Pulmonary artery endothelial cell (primary cell): Measurements from ENCODE around the gene TLX2. TPM values are rescaled to one million over a fixed set of nuclear protein-coding genes. Genes with fewer than 3 reads are reported as not detected.

ENCODE experiments used
- DNase-seq: peaks from one replicate; pipeline ENCODE4 v3.0.0-alpha.2; 2011; ENCODE audit warnings: low read depth, low spot score
- total RNA-seq: library from RNA; depleted of rRNA; stranded (reverse); fragments of >200 nt; gene quantifications from 2 replicates; pipeline ENCODE4 v1.2.3, GENCODE V29; 2014

Gene TLX2
- total RNA-seq, 1 donor from 2014 or later = not detected

DNA sequence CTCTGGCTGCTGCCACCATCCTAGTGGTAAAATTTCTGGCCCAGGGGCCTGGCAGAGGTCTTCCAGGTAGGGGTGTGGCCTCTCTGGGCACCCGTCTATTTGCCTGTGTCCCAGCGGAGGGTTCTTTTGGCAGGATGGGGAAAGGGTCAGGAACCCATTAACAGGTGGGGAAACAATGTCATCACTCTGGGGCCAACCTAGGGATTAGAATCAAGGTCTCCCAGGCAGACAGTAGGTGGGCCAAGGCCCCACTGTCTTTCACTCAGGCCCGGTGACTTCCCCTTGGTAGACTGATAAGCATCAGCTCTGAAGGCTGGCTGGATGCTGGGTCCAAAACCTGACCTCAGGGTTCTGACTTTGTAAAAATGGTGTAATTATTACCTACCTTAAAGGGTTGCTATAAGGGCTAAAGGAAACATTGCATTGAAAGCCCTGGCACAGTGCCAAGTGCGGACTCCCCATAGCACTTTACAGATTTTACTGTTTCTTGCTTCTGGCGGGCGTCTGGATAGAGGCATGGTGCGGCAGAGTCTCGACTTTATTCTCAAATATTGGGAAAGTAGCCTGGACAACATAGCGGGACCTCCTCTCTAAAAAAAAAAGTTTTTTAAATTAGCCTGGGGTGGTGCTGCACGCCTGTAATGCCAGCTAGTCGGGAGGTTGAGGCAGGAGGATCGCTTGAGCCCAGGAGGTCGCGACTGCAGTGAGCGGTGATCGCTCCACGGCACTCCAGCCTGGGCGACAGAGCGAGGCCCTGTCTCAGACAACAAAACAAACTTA, 17.1 kb upstream of the TLX2 start:
- no peak for DNase-seq

DNA sequence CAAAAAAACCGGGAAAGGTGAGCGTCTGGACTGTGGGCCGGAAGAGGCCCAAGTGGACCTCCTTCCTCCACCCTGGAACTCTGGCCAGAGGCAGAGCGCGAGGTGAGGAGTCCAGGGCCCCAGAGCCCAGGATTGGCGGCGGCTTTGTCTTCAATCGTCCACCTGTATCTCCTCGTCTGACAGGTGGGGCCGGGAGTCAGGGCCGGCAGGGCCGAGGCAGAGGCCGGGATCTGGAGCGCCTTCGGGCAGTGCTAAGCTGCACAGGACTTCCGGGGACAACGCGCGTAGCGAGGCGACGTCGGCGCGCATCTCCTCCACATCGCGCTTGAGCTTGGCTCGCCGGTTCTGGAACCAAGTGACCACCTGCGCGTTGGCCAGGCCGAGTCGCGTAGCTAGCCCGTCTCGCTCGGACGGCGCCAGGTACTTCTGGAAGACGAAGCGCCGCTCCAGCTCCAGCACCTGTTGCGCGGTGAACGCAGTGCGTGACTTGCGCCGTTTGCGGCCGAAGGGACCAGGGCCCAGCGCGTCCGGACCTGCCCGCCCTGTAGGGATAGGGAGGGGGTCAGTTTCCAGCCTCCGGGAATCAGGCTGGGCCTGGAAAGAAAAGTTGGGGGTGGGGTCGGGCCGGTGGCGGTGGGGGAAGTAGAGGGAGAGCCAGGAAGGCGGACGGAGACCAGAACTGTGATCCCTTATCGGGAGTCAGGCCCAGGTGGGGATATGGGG, 16.3 kb upstream of the TLX2 start:
- no peak for DNase-seq

DNA sequence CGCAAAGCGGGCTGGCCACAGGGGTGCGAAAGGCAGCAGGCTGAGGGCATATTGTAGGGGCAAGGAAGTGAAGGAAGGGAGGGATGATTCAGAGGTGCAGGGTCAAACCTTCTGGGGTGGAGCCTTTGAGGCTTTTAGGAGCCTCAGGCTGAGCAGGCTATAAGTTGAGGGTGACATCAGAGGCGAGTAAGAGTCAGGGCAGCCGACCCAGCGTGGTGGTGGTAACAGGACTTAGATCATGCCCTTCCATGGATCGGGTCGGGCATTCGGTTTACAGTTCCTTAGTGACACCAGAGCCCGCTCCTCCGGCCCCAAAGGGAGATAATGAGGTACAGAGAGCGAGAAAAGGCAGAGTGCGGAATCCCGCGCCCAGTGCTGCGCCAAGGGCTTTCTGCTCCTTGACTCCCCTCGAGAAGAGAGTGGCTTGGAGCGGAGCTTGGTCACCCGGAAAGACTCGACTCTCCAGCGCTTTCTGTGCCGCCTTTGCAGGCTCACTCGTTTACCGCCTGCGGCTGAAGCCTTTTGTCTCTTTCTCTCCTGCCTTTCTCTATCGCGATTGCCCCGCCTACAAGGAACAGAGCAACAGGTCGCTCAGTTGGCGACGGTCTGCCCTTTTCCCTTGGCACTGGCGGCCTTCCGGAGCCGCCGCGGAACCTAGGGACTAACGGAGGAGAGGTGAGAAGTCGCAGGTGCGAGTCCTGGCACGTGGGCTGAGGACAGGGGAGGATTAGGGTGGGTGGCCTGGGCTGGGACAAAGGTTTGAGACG, 15.6 kb upstream of the TLX2 start:
- DNase-seq = no peak

DNA sequence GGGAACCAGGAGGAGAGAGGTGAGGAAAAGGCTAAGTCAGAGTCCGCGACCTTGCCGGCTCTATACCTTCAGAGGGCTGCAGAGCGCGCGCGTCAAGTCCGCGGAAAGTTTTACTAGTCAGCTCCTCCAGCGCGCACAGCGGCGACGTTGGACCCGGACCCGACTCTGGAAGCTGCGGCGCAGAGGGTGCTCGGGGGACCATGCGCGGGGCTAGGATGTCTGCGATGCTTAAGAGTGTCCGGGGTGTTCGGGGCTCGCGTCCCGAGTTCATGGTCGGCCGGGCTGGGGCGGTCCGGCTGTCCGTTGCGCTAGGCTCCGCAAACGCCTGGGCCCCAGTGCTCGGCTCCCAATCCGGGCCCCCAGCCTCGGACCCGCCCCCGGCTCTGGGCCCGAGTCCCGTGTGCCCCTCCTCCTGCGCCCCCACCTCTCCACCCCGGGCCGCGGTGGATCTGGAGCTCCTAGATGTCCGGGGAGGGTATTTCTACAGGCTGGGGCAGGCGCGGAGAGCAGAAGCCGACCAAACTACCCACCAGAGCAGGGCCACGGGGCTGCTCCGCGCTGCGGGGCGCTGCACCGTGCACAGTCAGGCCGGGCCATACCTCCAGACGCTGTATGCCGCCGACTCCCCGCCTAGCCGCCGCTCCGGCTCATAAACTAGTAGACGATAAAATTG, 14.8 kb upstream of the TLX2 start, which contains the start of gene LBX2:
LBX2 (minus strand) TSS at position 337 of the 673 bp plus-strand sequence; CDS start at position 271, 66 bp downstream.
- DNase-seq = no peak

DNA sequence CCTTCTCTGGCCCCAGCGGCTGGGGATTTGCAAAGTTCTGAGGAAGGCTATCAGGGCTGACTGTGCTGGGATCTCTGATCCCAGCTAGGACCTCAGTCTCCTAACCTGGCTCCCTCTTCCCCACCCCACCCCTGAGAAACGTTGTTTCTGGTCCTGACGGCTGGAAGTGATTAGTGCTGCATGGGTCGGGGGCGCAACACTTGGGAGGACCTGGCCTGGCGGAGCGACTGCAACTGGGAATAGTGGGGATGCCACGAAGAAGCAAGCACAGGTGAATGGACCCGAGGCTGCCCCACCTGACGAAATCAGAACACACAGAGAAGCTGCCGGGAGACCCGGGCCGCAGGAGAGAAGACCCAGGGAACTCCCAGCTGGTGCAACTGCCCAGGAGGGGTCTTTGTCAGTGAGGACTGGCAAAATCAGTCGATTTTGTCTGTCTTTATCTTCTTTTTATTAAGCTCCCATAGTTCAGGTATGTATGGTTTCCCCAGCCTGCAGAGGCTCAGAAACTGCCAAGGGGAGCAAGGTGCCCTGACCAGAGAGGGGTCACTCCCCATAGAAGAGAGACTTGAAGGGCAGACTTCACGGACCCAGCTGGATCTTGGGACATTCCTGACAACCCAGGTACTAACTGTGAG, 14.2 kb upstream of the TLX2 start:
- no peak for DNase-seq

DNA sequence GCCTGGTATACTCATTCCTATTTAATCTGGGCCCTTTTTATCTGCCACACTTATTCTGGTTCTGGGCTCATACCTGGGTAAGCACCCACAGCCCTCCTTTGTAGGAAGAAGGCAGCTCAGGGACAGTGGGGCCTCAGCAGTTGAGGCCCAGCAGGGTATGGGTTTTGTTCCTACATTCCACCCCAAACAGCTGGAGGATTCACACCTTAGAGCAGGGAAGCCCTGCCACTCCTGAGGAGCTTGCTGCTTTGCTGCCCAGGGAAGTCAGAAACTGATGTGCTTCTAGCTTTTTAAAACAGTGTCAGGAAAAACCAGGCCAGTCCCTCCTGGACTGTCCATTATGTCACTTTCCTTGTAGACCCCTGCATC, 13.7 kb upstream of the TLX2 start:
- DNase-seq = no peak

DNA sequence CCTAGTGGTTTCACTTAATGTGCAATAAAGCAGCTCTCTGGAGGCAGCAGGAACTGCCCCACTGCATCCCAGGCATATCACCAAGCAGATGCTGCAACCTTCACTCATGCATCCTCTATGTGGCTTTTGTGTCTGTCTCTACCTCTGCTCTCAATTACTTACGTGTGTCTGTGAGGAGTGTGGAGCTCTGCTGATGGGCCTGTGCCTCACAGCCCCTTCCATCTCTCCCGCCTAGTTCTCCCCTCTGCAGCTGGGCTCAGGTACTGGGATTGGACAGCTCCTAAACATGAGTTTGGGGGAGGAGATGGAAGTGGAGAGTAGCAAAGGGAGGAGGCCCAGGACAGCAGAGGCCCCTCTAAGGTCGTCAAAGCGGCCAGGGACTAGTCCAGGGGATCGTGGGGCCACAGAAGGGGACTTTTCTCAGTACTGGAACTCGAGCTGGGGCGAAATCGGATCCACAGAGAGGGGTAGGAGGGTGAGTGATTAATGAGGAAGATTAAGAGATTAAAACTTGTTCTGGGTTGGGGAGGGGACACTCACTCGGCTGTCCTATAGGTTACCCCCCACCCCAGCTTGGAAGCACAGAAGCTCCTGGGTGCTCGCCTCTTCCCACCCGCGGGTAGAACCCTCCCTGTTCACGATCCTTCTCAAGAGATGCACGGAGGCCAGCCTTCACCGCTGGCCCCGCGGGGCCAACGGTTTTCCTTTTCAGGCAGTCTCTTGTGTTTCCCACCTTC, 12.7 kb upstream of the TLX2 start:
- DNase-seq = no peak

DNA sequence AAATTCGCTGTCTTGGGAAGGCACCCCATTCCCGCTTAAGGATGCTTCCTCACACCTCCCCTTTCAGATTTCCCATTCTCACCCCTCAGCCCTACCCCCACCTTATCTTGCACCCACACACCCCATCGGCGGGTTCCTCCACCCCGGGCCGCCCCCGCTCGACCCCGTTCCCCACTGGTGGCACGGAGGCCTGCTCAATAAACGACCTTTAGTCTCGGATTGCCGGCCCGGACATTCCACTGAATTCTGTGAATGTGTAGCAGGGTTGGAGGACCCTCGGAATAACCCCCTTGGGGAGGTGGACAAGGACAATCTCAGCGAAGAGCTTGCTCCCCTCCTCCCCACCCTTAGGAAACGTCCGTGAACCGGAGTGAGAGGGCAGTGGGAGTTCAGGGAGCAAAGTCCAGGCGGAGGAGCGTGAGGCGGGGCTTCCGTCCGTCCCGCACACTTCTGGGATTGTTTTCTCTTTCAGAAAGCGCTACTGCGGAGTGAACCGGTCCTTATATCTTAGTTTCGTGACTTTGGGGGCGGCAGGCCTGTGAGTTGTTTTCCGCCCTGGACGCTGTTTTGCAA, 12.0 kb upstream of the TLX2 start:
- DNase-seq = no peak

DNA sequence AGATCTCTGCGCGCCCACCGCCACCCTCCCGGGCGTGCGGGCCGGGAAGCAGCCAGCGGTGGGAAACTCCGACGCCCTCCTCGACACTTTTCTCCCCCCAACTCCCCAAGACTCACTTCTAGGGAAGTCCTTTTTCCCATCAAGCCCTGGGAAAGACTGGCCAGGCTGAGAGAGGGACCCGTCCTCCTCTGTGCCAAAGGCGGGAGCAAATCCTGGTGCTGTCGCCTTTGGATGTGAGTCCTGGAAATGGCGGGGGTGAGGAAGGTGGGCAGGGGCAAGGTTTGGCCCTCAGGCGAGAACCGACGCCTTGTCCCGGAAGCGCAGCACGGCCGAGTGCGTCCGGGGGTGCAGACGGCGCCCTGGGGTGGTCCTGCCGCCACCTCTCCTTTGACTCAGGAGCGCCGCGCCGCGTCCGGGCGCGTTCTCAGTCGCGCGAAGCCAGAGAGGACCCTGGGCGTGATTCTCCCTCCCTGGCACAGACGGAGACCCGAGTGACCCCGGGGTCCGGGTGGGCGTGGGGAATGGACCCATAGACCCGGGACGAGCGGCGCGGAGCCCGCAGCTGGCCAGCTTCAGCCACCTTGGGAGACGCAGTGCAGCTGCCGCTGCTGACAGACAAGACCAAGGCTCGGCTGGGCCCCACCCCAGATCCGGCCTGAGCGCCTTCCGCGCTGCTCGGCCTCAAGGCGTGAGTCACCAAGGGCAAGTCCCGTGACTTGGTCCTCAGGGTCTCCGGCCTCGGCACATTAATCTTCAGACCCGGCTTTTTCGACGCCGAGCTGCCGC, 11.3 kb upstream of the TLX2 start:
- DNase-seq = peak; percentile 47

DNA sequence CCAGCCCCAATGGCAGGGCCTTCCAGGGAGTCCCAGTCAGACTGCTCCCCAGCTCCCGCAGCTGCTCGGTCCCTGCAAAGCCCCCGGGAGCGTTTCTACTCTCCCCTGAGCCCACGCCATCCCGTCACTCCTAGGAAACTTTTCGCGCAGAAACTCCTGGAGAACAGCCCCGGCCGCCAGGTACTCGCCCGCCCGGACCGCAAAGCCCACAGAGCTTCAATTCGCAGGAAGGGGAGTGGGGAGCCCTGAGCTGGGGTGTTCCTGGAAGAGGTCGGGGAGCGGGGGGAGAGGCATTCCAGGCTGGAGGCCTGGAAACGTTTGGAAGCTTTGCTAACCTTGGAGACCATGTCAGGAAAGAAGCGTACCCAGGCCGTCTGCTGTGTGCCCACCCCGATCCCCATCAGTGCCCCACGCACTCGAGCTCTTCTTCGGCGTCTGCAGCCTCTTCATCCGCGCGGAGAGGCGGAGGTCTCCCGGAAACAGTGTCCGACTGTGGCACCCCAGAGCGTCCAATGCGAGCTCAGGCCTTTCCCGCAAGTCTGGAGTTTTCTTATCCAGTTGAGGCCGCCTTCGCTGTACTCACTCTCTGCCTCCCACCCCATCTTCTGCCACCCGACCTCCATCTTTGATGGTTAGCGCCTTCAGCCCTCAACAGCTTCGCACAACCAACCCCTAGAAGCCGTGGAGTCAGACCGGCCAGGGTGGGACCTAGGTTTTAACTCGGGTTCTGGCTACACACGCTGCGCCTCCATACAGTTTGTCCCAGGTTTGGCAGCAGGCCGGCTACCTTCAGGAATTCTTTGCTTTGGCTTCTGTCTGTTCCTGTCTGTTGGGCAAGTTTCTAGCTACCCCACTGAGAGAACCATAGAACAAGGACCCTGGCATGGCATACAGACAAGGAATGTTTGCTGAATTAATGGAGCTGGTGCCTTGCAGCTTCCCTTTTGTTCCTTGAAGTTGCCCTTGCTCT, 10.5 kb upstream of the TLX2 start:
- no peak for DNase-seq

DNA sequence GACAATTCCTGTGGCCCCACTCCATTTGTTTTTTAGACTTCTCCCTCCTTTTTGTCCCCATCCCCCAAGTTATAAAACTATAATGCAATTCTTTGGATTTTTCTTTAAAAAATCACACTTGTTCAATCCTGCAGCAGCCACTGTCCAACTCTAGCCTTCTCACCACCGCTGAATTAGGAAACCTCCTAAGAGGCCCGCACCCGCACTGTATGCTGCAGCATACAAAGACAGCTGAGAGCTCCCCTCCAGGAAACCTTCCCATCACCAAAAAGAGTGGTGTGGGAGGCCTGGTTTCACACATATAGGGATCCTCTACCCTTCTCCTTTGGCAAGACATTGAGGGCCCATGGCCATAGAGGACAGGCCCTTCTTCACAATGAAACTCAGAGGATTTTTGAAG, 9.7 kb upstream of the TLX2 start:
- no peak for DNase-seq

DNA sequence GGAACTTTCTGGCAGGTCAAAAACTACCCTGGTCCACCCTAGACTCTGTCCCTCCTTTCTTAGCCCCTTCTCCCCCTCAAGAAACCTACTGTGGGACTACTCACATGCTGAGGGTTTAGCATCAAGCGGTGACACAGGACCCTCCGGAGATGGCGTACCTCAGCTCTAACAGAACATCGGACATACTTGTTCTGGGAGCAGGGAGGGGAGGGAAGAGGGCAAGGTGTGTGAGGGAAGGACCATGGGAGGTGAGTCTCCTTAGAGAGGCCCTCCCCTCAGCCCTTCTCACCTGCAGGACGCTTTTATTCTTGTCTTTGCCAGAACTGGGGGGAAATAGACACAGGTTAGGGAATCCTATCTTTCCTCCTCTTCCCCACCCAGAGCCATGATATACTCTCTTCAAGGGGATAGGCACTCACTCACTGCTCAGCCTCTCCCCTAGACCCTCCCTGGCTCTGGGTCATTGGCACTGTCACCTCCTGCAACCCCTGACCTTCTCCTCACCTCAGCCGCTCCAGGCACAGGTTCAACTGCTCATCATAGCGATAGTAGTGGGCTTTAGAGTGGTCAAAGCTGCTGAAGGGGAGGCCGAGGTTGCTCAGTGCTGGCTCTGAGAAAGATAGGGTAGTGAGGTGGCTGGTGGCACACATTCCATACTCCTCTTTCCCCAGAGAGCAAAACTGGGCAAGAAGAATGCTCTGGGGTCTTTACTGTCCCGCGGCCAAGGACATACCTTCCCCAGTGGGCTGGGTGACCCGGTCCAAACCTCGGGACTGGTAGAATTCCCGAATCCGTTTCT, 8.6 kb upstream of the TLX2 start:
- DNase-seq = no peak

DNA sequence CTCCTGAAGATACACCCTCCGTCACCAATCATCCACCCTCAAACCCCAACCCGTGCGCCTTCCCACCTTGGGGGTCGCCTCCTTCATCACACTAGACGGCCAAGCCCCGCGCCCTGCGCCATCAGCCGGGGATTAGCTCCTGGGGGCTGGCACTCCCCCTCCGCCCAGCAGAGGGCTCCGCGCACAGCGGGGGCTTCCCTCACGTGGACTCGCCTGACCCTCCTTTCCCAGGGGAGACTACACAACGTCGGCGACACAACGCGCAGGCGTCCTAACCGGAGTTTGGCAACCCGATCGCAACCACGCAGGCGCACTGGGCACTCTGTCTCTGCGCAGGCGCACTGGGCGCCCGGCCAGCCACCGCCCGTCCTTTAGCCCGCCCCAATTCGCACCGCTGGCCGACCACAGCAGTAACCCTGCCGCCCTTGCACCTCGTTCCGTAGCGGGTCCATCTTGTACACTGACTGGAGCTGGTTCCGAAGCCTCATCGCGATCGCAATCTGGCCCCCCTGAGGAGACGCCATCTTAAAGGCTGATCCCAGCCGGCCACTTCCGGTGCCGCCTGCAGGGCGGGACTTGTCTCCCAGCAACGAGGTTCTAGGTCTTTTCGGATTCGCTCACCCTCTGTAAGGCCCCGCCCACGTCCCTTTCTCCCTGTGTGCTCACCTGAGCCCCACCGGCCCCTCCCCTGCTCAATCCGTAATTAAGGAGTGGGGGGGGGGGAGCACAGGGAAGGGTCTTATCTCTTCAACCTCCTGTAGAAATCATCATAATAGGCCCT, 6.9 kb upstream of the TLX2 start, which contains the start of gene PCGF1:
PCGF1 (minus strand) TSS at position 551 of the 781 bp plus-strand sequence; CDS start at position 524, 27 bp downstream.
- DNase-seq = peak; percentile 86

DNA sequence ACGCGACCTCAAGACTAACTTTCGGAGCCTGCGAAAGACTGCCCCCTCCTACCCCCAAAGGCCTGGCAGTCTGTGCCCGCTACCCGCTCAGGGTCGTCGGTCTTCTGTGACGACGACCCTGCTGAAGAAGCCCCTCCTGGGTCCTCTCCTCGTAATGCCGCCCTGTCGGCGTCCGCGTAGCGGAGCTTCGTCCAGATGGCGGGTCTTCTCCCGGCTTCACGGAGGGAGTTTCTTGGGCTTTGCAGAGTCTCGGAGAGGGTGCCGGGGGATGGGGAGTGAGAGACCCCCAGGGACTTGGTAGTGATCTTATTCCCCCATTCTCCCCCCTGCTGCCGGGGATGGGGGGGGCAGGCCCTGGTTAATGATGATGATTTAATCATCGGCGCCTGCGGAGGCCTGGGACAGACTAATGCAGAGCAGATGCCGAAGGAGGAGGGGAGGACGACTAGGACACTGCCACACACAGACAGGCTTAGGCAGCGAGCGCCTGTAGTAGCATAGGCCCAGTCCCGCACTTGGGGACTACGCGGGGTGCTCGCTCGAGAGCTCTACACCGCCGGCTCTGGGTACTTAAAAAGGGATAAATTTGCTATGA, 6.2 kb upstream of the TLX2 start:
- no peak for DNase-seq

DNA sequence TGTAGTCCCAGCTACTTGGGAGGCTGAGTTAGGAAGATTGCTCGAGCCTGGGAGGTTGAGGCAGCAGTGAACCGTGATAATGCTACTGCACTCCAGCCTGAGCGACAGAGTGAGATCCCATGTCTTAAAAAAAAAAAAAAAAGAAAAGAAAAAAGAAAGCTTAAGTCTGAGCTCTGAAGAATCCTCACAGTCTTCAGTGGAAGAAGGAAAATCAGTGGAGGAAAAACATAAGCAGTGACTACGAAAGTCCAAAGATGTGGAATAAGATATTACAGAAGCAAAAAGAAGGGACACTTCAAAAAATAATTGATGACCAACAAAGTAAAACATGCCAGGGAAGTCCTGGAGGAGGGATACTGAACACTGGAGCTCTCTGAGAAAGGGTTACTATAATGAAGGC, 4.0 kb upstream of the TLX2 start:
- DNase-seq = no peak
